DND-41 (cell line): ENCODE data around the gene UBL7.

Experiments used
- ATAC-seq: fragments of 200-7000 bp; cut with Tn5 transposase; 3 replicates; pipeline ENCODE4 v1.9.1; 2021; ENCODE audit warnings: low read depth; ENCODE audit not compliant: insufficient read depth
- DNase-seq: peaks from one replicate; pipeline ENCODE4 v3.0.0-alpha.2; 2020
- H2AFZ ChIP-seq: 2 replicates; pipeline ENCODE4 v1.6.0; 2012; ENCODE audit warnings: low read depth, low read length
- H3K27ac ChIP-seq: 2 replicates; pipeline ENCODE4 v1.5.1; 2012; ENCODE audit warnings: low read length, inconsistent platforms
- H3K27me3 ChIP-seq: fragments of 200-600 bp; sonication (generic); 2 replicates; pipeline ENCODE4 v1.6.0; 2012; ENCODE audit warnings: low read length, mild to moderate bottlenecking, inconsistent platforms; ENCODE audit not compliant: insufficient read depth, poor library complexity
- H3K36me3 ChIP-seq: 2 replicates; pipeline ENCODE4 v1.5.1; 2012; ENCODE audit warnings: low read length, inconsistent platforms; ENCODE audit not compliant: insufficient read depth
- H3K4me1 ChIP-seq: 2 replicates; pipeline ENCODE4 v1.5.1; 2012; ENCODE audit warnings: mild to moderate bottlenecking, low read length; ENCODE audit not compliant: insufficient read depth
- H3K4me2 ChIP-seq: 2 replicates; pipeline ENCODE4 v1.6.0; 2012; ENCODE audit warnings: mild to moderate bottlenecking, moderate library complexity, low read length, inconsistent platforms; ENCODE audit not compliant: insufficient read depth
- H3K4me3 ChIP-seq, 2 experiments: fragments of 200-600 bp in 1 of 2; shearing (Covaris generic) in 1 of 2; 2 replicates each; pipeline ENCODE4 v1.5.1; 2012 to 2016; ENCODE audit warnings: inconsistent platforms in 2 of 2, low read length in 2 of 2, mild to moderate bottlenecking in 2 of 2, low read depth in 1 of 2, moderate library complexity in 1 of 2
- H3K79me2 ChIP-seq: 2 replicates; pipeline ENCODE4 v1.6.0; 2012; ENCODE audit warnings: low read length, inconsistent platforms; ENCODE audit not compliant: insufficient read depth
- H3K9ac ChIP-seq: 2 replicates; pipeline ENCODE4 v1.6.0; 2012; ENCODE audit warnings: low read depth, mild to moderate bottlenecking, inconsistent platforms, low read length, moderate library complexity
- H3K9me3 ChIP-seq: 2 replicates; pipeline ENCODE4 v1.5.1; 2012; ENCODE audit warnings: low read length, moderate library complexity, mild to moderate bottlenecking, inconsistent platforms; ENCODE audit not compliant: insufficient read depth, severe bottlenecking
- H4K20me1 ChIP-seq: 2 replicates; pipeline ENCODE4 v1.6.0; 2012; ENCODE audit warnings: low read length; ENCODE audit not compliant: insufficient read depth
- EZH2 ChIP-seq: IDR thresholded peaks from 3 replicates; pipeline ENCODE4 v1.6.1; 2012; ENCODE audit warnings: borderline replicate concordance, low read depth, mild to moderate bottlenecking, moderate library complexity, low read length, inconsistent platforms; ENCODE audit not compliant: severe bottlenecking
- TF ChIP-seq, protein P1 (sequence below): IDR thresholded peaks from 2 replicates; pipeline ENCODE4 v1.5.1; 2012; ENCODE audit warnings: borderline replicate concordance, low read length, moderate library complexity, mild to moderate bottlenecking; ENCODE audit not compliant: poor library complexity, severe bottlenecking; ENCODE audit errors: extremely low read depth

Gene UBL7

DNA sequence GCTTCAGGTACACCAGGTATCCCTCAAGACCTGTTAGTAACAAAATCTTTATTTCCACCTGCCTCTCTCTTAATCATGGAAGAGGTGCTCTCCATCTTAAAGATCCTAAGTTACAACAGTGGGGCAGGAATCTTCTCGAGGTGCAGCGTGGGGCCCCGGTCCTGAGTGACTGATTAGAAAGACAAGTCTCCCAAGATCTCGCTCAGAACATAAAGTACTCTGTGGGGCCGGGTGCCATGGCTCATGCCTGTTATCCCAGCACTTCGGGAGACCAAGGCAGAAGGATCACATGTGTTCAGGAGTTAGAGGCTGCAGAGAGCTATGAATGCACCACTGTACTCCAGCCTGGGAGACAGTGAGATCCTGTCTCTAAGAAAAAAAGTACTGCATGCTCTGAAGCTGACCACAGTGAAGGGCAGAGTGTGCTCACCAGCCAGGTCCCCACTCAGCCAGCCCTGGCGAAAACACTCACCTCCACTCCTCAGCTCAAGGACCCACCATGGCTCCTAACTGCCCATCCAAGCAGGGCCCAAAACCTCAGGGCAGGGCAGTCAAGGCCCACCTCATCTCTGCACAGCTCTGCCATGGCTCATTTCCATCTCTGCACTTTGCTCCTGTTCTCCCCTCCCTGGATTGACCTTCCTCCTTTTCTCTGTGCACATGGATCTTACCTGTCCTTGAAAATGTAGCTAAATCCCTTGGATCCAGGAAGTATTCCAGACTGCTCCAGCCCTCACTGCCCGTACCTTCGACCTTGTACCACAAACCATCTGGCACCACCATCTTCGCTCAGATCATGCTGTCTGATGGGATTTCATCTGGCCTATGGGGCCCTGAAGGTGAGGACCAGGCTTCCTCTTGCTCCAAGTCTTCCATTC lies 34.3 kb downstream of the UBL7 start:
- H3K79me2 ChIP-seq: peaks cover 87% of the 10 kb centered on the region
- no peak overlapping the region for H3K4me3 ChIP-seq
- no peaks in the 10 kb centered on the region for H3K27me3 ChIP-seq
- peaks cover 21% of the 10 kb centered on the region for H3K4me1 ChIP-seq
- H3K9ac ChIP-seq: no peak overlapping the region
- H3K27ac ChIP-seq: no peak overlapping the region
- H3K36me3 ChIP-seq: no peaks in the 10 kb centered on the region
- H2AFZ ChIP-seq: no peak overlapping the region
- DNase-seq (no peak), ATAC-seq (no peak)
- peaks cover 66% of the 10 kb centered on the region for H4K20me1 ChIP-seq
- H3K4me2 ChIP-seq: no peak overlapping the region
- no peaks in the 10 kb centered on the region for H3K9me3 ChIP-seq
- TF ChIP-seq, protein P1, sequence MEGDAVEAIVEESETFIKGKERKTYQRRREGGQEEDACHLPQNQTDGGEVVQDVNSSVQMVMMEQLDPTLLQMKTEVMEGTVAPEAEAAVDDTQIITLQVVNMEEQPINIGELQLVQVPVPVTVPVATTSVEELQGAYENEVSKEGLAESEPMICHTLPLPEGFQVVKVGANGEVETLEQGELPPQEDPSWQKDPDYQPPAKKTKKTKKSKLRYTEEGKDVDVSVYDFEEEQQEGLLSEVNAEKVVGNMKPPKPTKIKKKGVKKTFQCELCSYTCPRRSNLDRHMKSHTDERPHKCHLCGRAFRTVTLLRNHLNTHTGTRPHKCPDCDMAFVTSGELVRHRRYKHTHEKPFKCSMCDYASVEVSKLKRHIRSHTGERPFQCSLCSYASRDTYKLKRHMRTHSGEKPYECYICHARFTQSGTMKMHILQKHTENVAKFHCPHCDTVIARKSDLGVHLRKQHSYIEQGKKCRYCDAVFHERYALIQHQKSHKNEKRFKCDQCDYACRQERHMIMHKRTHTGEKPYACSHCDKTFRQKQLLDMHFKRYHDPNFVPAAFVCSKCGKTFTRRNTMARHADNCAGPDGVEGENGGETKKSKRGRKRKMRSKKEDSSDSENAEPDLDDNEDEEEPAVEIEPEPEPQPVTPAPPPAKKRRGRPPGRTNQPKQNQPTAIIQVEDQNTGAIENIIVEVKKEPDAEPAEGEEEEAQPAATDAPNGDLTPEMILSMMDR: no peak
- no peak for TF ChIP-seq EZH2

DNA sequence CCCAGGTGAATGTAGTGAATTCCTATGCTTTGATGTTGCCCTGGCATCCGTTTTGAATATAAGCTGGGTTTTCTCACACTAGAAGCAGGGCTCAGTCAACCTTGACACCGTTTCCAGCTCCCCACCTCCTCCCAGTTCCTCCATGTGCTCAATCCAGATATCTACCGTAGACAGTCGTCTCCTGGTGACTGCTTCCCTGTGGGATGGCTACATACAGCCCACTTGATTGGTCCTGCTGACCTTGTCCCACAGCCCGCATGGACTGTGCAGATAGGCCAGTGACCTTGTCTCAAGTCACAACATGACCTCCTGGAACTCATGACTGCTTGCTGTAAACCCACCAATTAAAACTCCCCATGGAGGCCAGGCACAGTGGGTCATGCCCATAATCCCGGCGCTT lies 35.3 kb downstream of the UBL7 start:
- no peak overlapping the region for H3K4me2 ChIP-seq
- peaks cover 12% of the 10 kb centered on the region for H3K4me1 ChIP-seq
- H3K27me3 ChIP-seq: no peaks in the 10 kb centered on the region
- H3K79me2 ChIP-seq: peaks cover 86% of the 10 kb centered on the region
- ATAC-seq (no peak), DNase-seq (no peak)
- no peak overlapping the region for H3K9ac ChIP-seq
- no peak overlapping the region for H2AFZ ChIP-seq
- no peaks in the 10 kb centered on the region for H3K9me3 ChIP-seq
- no peaks in the 10 kb centered on the region for H3K36me3 ChIP-seq
- TF ChIP-seq EZH2: no peak
- TF ChIP-seq, protein P1: no peak
- H3K27ac ChIP-seq: no peak overlapping the region
- peaks cover 62% of the 10 kb centered on the region for H4K20me1 ChIP-seq
- H3K4me3 ChIP-seq: no peak overlapping the region

DNA sequence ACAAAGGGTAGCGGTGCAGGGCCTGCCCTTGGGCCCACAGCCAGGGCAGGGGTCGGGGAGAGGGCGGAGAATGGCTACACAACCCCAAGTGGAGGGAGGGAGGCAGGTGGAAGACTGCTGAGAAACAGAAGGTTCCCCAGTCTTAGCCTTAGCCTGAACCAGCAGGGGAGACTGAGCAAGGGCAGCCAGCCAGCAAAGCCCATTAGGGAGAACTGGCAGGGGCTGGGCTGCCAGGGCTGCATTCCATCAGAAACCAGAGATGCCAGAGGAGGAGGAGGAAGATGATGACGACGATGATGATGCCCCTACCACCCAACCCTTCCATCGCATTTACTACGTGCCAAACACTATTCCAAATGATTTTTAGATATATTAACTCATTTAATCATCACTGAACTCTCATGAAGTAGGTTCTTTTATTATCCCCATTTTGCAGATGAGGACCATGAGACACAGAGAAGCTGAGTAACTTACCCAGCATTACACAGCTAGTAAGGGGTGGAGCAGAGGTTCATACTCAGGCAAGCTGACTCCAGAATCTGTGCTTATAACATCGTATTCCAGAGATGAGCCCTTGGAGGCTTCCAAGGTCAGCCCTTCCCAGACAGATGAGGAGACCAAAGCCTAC lies 35.9 kb downstream of the UBL7 start:
- no peak overlapping the region for H3K4me2 ChIP-seq
- H3K36me3 ChIP-seq: no peaks in the 10 kb centered on the region
- ATAC-seq: no peak
- peaks cover 61% of the 10 kb centered on the region for H4K20me1 ChIP-seq
- no peak overlapping the region for H3K4me3 ChIP-seq
- no peak overlapping the region for H2AFZ ChIP-seq
- H3K4me1 ChIP-seq: peaks cover 6% of the 10 kb centered on the region; the same call in 1 of the 2 replicates
- peaks cover 85% of the 10 kb centered on the region for H3K79me2 ChIP-seq
- DNase-seq: no peak
- TF ChIP-seq, protein P1: no peak
- no peak for TF ChIP-seq EZH2
- no peak overlapping the region for H3K9ac ChIP-seq
- H3K9me3 ChIP-seq: no peaks in the 10 kb centered on the region
- no peaks in the 10 kb centered on the region for H3K27me3 ChIP-seq
- H3K27ac ChIP-seq: no peak overlapping the region
